GM23338 (cell line): ENCODE results near the gene RPS28. TPM values are rescaled to one million over a fixed set of nuclear protein-coding genes. Genes with fewer than 3 reads are reported as not detected.
A peak's percentile ranks its signal among the peaks of the same experiment; 100 is the strongest.

Experiments used
- ATAC-seq: fragments of 200-7000 bp; cut with Tn5 transposase; 3 replicates; pipeline ENCODE4 v1.9.1; 2020
- DNase-seq: peaks from one replicate; pipeline ENCODE4 v3.0.0-alpha.2; 2015; ENCODE audit warnings: low spot score
- H2AFZ ChIP-seq: fragments of 200-600 bp; sonication (generic); 2 replicates; pipeline ENCODE4 v1.8.0; 2016; ENCODE audit warnings: antibody characterized with exemption, mild to moderate bottlenecking, moderate library complexity
- H3F3A ChIP-seq: fragments of 200-600 bp; sonication (generic); replicated peaks from 2 replicates; pipeline ENCODE4 v1.8.0; 2017; ENCODE audit warnings: antibody characterized with exemption, mixed run types, low read depth
- H3K27ac ChIP-seq: fragments of 200-600 bp; sonication (generic); 2 replicates; pipeline ENCODE4 v1.6.1; 2016; ENCODE audit warnings: low read depth
- H3K27me3 ChIP-seq: fragments of 200-600 bp; sonication (generic); 2 replicates; pipeline ENCODE4 v1.8.0; 2016; ENCODE audit warnings: mild to moderate bottlenecking, mixed run types, moderate library complexity; ENCODE audit not compliant: insufficient read depth
- H3K36me3 ChIP-seq: fragments of 200-600 bp; sonication (generic); 2 replicates; pipeline ENCODE4 v1.8.0; 2016; ENCODE audit warnings: mild to moderate bottlenecking; ENCODE audit not compliant: insufficient read depth
- H3K4me1 ChIP-seq: fragments of 200-600 bp; sonication (generic); 2 replicates; pipeline ENCODE4 v1.8.0; 2016; ENCODE audit warnings: mild to moderate bottlenecking, moderate library complexity; ENCODE audit not compliant: insufficient read depth
- H3K4me2 ChIP-seq: fragments of 200-600 bp; sonication (generic); 2 replicates; pipeline ENCODE4 v1.7.1; 2017; ENCODE audit warnings: mixed run types
- H3K4me3 ChIP-seq: fragments of 200-600 bp; sonication (generic); 2 replicates; pipeline ENCODE4 v1.6.1; 2016; ENCODE audit warnings: mixed run types
- H3K79me2 ChIP-seq: fragments of 200-600 bp; sonication (generic); replicated peaks from 2 replicates; pipeline ENCODE4 v1.8.0; 2017; ENCODE audit warnings: mild to moderate bottlenecking; ENCODE audit not compliant: insufficient read depth
- H3K9me2 ChIP-seq: fragments of 200-600 bp; sonication (generic); 2 replicates; pipeline ENCODE4 v1.8.0; 2017; ENCODE audit not compliant: insufficient read depth
- H4K20me1 ChIP-seq: fragments of 200-600 bp; sonication (generic); replicated peaks from 2 replicates; pipeline ENCODE4 v1.8.0; 2017; ENCODE audit warnings: mild to moderate bottlenecking; ENCODE audit not compliant: insufficient read depth
- H3K27ac Mint-ChIP-seq: 2 replicates; pipeline ENCODE4 v1.8.0; 2020; ENCODE audit warnings: inconsistent platforms, mild to moderate bottlenecking, moderate library complexity, mixed read lengths
- H3K27me3 Mint-ChIP-seq: 3 replicates; pipeline ENCODE4 v1.8.0; 2022; ENCODE audit warnings: low read depth, mild to moderate bottlenecking, moderate library complexity, mixed read lengths, inconsistent platforms; ENCODE audit not compliant: insufficient read depth, poor library complexity
- H3K36me3 Mint-ChIP-seq: 3 replicates; pipeline ENCODE4 v1.8.0; 2021; ENCODE audit warnings: low read depth, mild to moderate bottlenecking, inconsistent platforms, moderate library complexity, mixed read lengths
- H3K4me1 Mint-ChIP-seq: 3 replicates; pipeline ENCODE4 v1.8.0; 2020; ENCODE audit warnings: mild to moderate bottlenecking, inconsistent platforms, mixed read lengths
- H3K4me3 Mint-ChIP-seq: 3 replicates; pipeline ENCODE4 v1.8.0; 2021; ENCODE audit warnings: moderate library complexity, mild to moderate bottlenecking, inconsistent platforms, mixed read lengths
- H3K9me3 Mint-ChIP-seq: 3 replicates; pipeline ENCODE4 v1.8.0; 2020; ENCODE audit warnings: moderate library complexity, mild to moderate bottlenecking, inconsistent platforms, mixed read lengths
- CREB1 ChIP-seq: fragments of 250-450 bp; sonication (Bioruptor Pico); IDR thresholded peaks from 2 replicates; pipeline ENCODE4 v1.5.0; 2020; ENCODE audit warnings: low read depth, mild to moderate bottlenecking, moderate library complexity
- EZH2phosphoT487 ChIP-seq: fragments of 200-600 bp; sonication (generic); IDR thresholded peaks from one replicate; pipeline ENCODE4 v1.8.1; 2018; ENCODE audit warnings: antibody characterized with exemption; ENCODE audit not compliant: unreplicated experiment
- JUNB ChIP-seq: IDR thresholded peaks from one replicate; pipeline ENCODE4 v1.6.1; 2016; ENCODE audit warnings: antibody characterized with exemption; ENCODE audit not compliant: unreplicated experiment
- POLR2AphosphoS5 ChIP-seq: IDR thresholded peaks from 2 replicates; pipeline ENCODE4 v1.6.1; 2016; ENCODE audit warnings: antibody characterized with exemption, low read depth
- REST ChIP-seq: IDR thresholded peaks from one replicate; pipeline ENCODE4 v1.6.1; 2018; ENCODE audit warnings: antibody characterized with exemption; ENCODE audit not compliant: unreplicated experiment
- STAT1 ChIP-seq: IDR thresholded peaks from one replicate; pipeline ENCODE4 v1.6.1; 2016; ENCODE audit warnings: antibody characterized with exemption; ENCODE audit not compliant: unreplicated experiment
- ZNF331 ChIP-seq: fragments of 250-450 bp; sonication (Bioruptor Pico); IDR thresholded peaks from 2 replicates; pipeline ENCODE4 v1.5.0; 2020; ENCODE audit warnings: low read depth, mild to moderate bottlenecking, moderate library complexity
- polyA plus RNA-seq: library from polyadenylated mRNA; unstranded; fragments of >200 nt; fragmentation: Nextera tagmentation; extraction: Ambion mirVana; gene quantifications from 2 replicates; pipeline ENCODE4 v1.2.1, GENCODE V29; 2016
- total RNA-seq: library from RNA; depleted of rRNA; stranded (reverse); fragments of >200 nt; shearing (Covaris generic); gene quantifications from 2 replicates; pipeline ENCODE4 v1.2.3, GENCODE V29; 2014
- TF ChIP-seq, protein P1 (sequence below), 2 experiments: fragments of 200-600 bp in 1 of 2; sonication (generic) in 1 of 2; conservative IDR thresholded peaks; 2 replicates each; pipeline versions ENCODE4 v1.5.1 to v1.6.1; 2016 to 2017; ENCODE audit warnings: antibody characterized with exemption in 2 of 2, low read depth in 2 of 2, mild to moderate bottlenecking in 2 of 2, moderate library complexity in 1 of 2
- TF ChIP-seq, protein P2 (sequence below): IDR thresholded peaks from 2 replicates; pipeline ENCODE4 v1.6.1; 2016; ENCODE audit warnings: antibody characterized with exemption

Gene RPS28
- total and polyA plus RNA-seq, 2 experiments from 2014 or later, result 174 to 1,790 TPM

- Histone ChIP-seq H3F3A (peaks cover 14% of the 10 kb centered on the region), H3K4me2 (peak within 1 kb of the TSS; percentile 74), H2AFZ (peak within 1 kb of the TSS; percentile 91), H3K9me2 (no peaks in the 10 kb centered on the region), H3K4me1 (peaks cover 11% of the 10 kb centered on the region; the same call in 1 of the 2 replicates), H3K79me2 (peaks cover 17% of the 10 kb centered on the region), H3K27me3 (no peaks in the 10 kb centered on the region), H3K4me3 (peak within 1 kb of the TSS; percentile 91), H4K20me1 (peaks cover 3% of the 10 kb centered on the region; the same call in 1 of the 2 replicates), H3K27ac (peak within 1 kb of the TSS; percentile 85), H3K36me3 (no peaks in the 10 kb centered on the region; the same call in 1 of the 2 replicates)
- peaks cover 44% of the 10 kb centered on the region for H3K36me3 Mint-ChIP-seq
- TF ChIP-seq STAT1 (no peak), ZNF331 (CRISPR knock-in tag) (no peak), CREB1 (CRISPR knock-in tag) (peak; percentile 62), POLR2AphosphoS5 (peak; percentile 93)
- TF ChIP-seq, protein P1, sequence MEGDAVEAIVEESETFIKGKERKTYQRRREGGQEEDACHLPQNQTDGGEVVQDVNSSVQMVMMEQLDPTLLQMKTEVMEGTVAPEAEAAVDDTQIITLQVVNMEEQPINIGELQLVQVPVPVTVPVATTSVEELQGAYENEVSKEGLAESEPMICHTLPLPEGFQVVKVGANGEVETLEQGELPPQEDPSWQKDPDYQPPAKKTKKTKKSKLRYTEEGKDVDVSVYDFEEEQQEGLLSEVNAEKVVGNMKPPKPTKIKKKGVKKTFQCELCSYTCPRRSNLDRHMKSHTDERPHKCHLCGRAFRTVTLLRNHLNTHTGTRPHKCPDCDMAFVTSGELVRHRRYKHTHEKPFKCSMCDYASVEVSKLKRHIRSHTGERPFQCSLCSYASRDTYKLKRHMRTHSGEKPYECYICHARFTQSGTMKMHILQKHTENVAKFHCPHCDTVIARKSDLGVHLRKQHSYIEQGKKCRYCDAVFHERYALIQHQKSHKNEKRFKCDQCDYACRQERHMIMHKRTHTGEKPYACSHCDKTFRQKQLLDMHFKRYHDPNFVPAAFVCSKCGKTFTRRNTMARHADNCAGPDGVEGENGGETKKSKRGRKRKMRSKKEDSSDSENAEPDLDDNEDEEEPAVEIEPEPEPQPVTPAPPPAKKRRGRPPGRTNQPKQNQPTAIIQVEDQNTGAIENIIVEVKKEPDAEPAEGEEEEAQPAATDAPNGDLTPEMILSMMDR (conservative IDR thresholded peaks at IDR 0.05; ENCODE audit: low read depth in 2 of 2), result no peak
- no peaks in the 10 kb centered on the region for H3K9me3 Mint-ChIP-seq
- peaks cover 13% of the 10 kb centered on the region for H3K4me1 Mint-ChIP-seq
- peaks cover 14% of the 10 kb centered on the region for H3K27me3 Mint-ChIP-seq
- peak; percentile 94 for DNase-seq
- ATAC-seq, result peak; percentile 80
- H3K4me3 Mint-ChIP-seq, result peak within 1 kb of the TSS; percentile 90
- H3K27ac Mint-ChIP-seq, result peak within 1 kb of the TSS; percentile 92
These were observed 13.1 kb upstream of the RPS28 start, which contains the start of gene CD320 for GRCh38 chr19:8307965-8308866. TSS of gene CD320 (minus strand) at chr19:8308358. CDS start at chr19:8308290, 68 bp downstream.

DNA sequence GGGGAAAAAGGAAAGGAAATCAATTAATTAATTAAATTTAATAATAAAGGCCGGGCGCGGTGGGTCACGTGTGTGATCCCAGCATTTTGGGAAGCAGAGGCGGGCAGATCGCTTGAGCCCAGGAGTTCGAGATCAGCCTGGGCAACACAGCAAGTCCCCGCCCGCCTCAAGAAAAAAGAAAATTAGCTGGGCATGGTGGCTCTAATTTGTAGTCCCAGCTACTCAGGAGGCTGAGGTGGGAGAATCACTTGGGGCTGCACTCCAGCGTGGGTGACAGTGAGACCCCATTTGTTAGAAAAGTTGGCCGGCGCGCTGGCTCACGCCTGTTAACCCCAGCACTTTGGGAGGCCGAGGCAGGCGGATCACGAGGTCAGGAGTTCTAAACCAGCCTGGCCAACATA, 12.4 kb upstream of the RPS28 start:
- Mint-ChIP-seq H3K4me1 (peaks cover 13% of the 10 kb centered on the region), H3K27ac (peak overlapping the region; percentile 71; the same call in 1 of the 2 replicates), H3K4me3 (peak overlapping the region; percentile 90), H3K9me3 (no peaks in the 10 kb centered on the region), H3K36me3 (peaks cover 47% of the 10 kb centered on the region), H3K27me3 (peaks cover 14% of the 10 kb centered on the region)
- Histone ChIP-seq H3K4me3 (peak overlapping the region; percentile 91), H3K27me3 (no peaks in the 10 kb centered on the region), H3F3A (peaks cover 14% of the 10 kb centered on the region), H3K79me2 (peaks cover 17% of the 10 kb centered on the region), H3K4me2 (peak overlapping the region; percentile 74), H4K20me1 (peaks cover 3% of the 10 kb centered on the region; the same call in 1 of the 2 replicates), H3K36me3 (no peaks in the 10 kb centered on the region), H2AFZ (no peak overlapping the region), H3K27ac (peak overlapping the region; percentile 85), H3K9me2 (no peaks in the 10 kb centered on the region), H3K4me1 (peaks cover 11% of the 10 kb centered on the region; the same call in 1 of the 2 replicates)
- DNase-seq (no peak), ATAC-seq (no peak)
- TF ChIP-seq JUNB, result no peak
- no peak for TF ChIP-seq REST
- no peak for TF ChIP-seq EZH2phosphoT487
- TF ChIP-seq, protein P1 (conservative IDR thresholded peaks at IDR 0.05; ENCODE audit: low read depth in 2 of 2), result no peak
- TF ChIP-seq CREB1 (CRISPR knock-in tag), result no peak
- no peak for TF ChIP-seq ZNF331 (CRISPR knock-in tag)
- TF ChIP-seq STAT1, result no peak
- TF ChIP-seq, protein P2, sequence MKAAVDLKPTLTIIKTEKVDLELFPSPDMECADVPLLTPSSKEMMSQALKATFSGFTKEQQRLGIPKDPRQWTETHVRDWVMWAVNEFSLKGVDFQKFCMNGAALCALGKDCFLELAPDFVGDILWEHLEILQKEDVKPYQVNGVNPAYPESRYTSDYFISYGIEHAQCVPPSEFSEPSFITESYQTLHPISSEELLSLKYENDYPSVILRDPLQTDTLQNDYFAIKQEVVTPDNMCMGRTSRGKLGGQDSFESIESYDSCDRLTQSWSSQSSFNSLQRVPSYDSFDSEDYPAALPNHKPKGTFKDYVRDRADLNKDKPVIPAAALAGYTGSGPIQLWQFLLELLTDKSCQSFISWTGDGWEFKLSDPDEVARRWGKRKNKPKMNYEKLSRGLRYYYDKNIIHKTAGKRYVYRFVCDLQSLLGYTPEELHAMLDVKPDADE, result no peak
